Ishikawa (cell line): ENCODE data around the gene ZMYND19.

ENCODE experiments used
- CEBPB ChIP-seq: IDR thresholded peaks from 2 replicates; pipeline ENCODE4 v1.6.1; 2012
- CREB1 ChIP-seq: IDR thresholded peaks from 2 replicates; pipeline ENCODE4 v1.6.1; 2012; ENCODE audit warnings: low read depth
- EGR1 ChIP-seq: IDR thresholded peaks from 2 replicates; pipeline ENCODE4 v1.6.1; 2012
- EP300 ChIP-seq: IDR thresholded peaks from 2 replicates; pipeline ENCODE4 v1.6.1; 2012; ENCODE audit warnings: borderline replicate concordance
- FOXM1 ChIP-seq: IDR thresholded peaks from 2 replicates; pipeline ENCODE4 v1.6.1; 2012; ENCODE audit warnings: low read depth, borderline replicate concordance
- NFIC ChIP-seq: IDR thresholded peaks from 2 replicates; pipeline ENCODE4 v1.6.1; 2012
- RAD21 ChIP-seq: IDR thresholded peaks from 2 replicates; pipeline ENCODE4 v1.6.1; 2012; ENCODE audit warnings: low read depth
- TAF1 ChIP-seq: IDR thresholded peaks from 2 replicates; pipeline ENCODE4 v1.6.1; 2012; ENCODE audit warnings: low read depth, mild to moderate bottlenecking
- TCF12 ChIP-seq: IDR thresholded peaks from 2 replicates; pipeline ENCODE4 v1.6.1; 2012; ENCODE audit warnings: low read depth
- TEAD4 ChIP-seq: IDR thresholded peaks from 2 replicates; pipeline ENCODE4 v1.6.1; 2012
- YY1 ChIP-seq: IDR thresholded peaks from 2 replicates; pipeline ENCODE4 v1.6.1; 2012; ENCODE audit warnings: low read depth
- ZBTB7A ChIP-seq: IDR thresholded peaks from 2 replicates; pipeline ENCODE4 v1.6.1; 2012; ENCODE audit warnings: low read depth
- TF ChIP-seq, protein P1 (sequence below): IDR thresholded peaks from 2 replicates; pipeline ENCODE4 v1.6.1; 2012; ENCODE audit warnings: low read depth, mild to moderate bottlenecking
- TF ChIP-seq, protein P2 (sequence below): IDR thresholded peaks from 2 replicates; pipeline ENCODE4 v1.6.1; 2012
- TF ChIP-seq, protein P3 (sequence below): IDR thresholded peaks from 2 replicates; pipeline ENCODE4 v1.6.1; 2012

Gene ZMYND19

DNA sequence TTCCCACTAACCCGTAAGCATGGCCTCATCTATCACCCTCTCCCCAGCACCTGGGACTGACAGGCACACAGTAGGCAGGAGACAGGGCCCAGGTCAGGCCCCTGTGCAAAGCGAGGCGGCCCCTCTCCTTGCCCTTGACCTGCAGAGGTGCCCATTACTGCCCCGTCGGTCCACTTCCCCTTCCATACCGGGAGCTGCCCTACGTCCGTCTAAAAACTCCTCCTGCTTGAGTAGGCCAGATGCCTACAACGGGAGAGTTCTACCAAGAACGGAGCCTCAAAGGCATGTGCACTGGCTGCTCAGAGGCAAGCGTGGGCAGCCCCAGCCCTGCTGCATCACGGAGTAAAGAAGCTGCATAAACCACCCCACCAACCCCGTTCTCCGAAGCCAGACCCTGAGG, 7.0 kb downstream of the ZMYND19 start:
- TF ChIP-seq CREB1 (no peak), FOXM1 (no peak), YY1 (no peak), ZBTB7A (no peak), EP300 (no peak), CEBPB (no peak), TCF12 (no peak)
- TF ChIP-seq, protein P1, sequence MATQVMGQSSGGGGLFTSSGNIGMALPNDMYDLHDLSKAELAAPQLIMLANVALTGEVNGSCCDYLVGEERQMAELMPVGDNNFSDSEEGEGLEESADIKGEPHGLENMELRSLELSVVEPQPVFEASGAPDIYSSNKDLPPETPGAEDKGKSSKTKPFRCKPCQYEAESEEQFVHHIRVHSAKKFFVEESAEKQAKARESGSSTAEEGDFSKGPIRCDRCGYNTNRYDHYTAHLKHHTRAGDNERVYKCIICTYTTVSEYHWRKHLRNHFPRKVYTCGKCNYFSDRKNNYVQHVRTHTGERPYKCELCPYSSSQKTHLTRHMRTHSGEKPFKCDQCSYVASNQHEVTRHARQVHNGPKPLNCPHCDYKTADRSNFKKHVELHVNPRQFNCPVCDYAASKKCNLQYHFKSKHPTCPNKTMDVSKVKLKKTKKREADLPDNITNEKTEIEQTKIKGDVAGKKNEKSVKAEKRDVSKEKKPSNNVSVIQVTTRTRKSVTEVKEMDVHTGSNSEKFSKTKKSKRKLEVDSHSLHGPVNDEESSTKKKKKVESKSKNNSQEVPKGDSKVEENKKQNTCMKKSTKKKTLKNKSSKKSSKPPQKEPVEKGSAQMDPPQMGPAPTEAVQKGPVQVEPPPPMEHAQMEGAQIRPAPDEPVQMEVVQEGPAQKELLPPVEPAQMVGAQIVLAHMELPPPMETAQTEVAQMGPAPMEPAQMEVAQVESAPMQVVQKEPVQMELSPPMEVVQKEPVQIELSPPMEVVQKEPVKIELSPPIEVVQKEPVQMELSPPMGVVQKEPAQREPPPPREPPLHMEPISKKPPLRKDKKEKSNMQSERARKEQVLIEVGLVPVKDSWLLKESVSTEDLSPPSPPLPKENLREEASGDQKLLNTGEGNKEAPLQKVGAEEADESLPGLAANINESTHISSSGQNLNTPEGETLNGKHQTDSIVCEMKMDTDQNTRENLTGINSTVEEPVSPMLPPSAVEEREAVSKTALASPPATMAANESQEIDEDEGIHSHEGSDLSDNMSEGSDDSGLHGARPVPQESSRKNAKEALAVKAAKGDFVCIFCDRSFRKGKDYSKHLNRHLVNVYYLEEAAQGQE, result no peak
- TF ChIP-seq, protein P2, sequence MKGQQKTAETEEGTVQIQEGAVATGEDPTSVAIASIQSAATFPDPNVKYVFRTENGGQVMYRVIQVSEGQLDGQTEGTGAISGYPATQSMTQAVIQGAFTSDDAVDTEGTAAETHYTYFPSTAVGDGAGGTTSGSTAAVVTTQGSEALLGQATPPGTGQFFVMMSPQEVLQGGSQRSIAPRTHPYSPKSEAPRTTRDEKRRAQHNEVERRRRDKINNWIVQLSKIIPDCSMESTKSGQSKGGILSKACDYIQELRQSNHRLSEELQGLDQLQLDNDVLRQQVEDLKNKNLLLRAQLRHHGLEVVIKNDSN, result no peak

DNA sequence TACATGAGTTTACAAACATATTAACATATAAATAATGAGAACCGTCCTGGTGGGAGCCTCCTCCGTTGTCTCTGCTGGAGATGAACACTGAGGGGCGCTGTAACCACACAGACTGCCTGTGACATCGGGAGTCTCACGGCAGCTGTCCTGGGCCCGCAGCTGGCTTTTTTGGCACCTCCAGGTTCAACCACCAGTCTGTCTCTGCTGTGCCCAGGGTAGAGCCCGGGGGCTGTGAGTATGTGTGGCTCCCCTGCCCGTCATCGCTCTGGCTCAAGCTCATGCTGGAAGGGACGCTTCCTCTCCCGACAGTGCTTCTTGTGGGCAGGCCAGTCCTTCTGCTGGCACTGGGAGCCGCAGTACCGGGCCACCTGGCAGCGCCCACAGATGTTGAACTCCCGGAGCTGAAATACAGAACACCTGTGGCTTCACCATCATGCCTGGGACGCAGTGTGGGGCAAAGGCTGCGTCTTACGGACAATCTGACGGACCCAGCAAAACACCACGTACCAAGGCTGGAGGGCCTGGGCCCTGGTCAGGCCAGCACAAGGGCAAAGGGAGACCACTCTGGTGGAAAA, 7.9 kb downstream of the ZMYND19 start:
- TF ChIP-seq RAD21 (peak; percentile 56), EGR1 (no peak)

DNA sequence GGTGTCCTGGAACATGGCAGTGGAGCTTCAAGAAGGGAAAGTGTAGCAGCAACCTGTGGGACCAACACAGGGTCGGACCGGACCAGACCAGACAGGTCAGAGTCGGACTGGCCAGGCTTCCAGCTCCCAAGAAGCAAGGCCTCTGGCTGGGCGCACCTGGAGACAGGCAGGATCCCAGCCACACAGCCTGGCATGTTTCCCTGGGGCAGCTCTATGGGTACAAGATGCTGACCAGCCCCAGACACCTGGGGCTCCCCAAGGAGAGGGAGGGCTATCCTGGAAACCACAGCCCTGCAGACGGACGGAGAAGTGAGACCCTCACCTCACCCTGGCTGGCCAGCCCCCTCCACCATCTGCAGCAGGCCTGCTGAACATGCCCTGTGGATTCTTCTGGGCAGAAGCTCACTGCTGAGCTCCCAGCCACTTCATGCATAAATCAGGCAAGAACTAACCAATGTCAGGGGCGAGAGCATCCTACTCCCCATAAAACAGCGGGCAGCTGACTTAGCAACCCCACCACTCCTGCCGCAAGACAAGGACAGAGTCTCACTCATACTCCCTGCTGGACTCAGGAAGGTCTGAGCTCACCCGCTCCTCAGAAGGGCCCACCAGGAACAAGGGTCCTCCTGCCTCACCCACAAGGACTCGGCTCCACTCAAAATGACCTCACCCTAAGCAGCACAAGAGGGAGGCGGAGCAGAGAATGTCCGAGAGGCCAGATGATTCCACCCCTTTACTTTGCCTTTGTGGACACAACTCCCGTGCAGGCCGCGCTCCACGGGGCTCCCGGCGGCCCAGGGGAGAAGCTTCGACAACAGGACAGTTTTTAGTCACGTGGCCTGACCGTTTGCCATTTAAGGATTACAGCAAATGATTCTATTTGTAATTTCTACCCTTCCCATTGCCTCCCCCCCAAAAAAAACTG, 8.7 kb downstream of the ZMYND19 start:
- TF ChIP-seq EGR1 (no peak), ZBTB7A (no peak), CEBPB (no peak), CREB1 (no peak)

DNA sequence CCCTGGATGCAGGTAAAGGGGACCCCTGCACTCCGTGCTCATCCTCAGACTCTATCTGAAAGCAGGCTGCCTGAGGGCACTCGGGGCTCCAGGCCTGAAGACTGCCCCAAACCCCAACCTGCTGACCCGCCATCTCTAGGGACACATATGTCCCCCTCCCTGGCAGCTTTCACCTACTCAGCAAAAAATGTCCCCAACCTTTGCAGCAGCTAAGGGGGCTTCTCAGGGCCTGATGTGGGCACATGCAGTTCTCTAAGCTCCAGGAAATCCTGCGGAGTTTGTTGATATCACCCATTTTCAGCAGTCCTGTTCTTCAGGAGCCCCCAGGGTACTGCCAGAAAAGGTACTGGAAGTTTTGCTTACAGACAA, 9.4 kb downstream of the ZMYND19 start:
- TF ChIP-seq CREB1 (no peak), FOXM1 (no peak), EP300 (no peak), EGR1 (no peak), TAF1 (no peak), RAD21 (no peak), ZBTB7A (no peak), TCF12 (no peak), NFIC (no peak), CEBPB (no peak), YY1 (no peak), TEAD4 (no peak)
- TF ChIP-seq, protein P1, result no peak
- TF ChIP-seq, protein P3, sequence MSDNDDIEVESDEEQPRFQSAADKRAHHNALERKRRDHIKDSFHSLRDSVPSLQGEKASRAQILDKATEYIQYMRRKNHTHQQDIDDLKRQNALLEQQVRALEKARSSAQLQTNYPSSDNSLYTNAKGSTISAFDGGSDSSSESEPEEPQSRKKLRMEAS, result no peak
- TF ChIP-seq, protein P2, result no peak

DNA sequence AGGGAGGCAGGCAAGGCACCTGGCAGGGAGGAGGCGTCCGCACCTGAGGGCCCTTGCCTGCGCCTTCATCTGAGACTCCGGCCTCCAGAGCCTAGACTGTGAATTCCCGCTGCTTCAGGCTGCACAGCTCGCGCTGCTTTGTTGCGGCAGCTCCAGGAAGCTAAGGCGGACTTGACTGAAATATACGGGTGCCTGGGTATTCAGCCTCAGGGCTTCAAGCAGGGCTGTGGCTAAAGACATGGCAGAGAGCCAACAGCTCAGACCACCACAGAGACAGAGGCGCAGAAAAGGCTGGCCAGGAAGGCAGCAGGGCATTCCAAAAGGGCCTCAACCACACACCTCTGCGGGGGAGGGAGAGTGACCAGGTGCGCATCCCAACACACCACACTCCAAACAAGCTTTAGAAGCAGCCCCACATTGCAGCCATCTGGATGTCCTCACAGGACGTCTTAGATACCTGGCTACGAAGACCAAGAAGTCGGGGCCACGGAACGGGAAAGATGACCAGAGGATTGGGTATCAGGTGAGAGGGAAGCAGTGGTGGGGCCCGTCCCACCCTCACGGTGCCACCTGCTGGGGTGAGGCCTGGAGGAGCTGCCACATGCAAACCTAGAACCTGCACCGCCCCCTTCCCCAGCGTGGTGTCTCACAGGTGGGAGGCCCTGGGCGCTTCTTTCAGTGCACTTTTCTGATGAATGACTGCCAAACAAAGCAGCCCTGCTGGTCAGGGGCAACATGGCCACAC, 9.9 kb downstream of the ZMYND19 start:
- TF ChIP-seq, protein P3, result no peak
- TF ChIP-seq NFIC, result peak; percentile 34; the same call in 1 of the 2 replicates

DNA sequence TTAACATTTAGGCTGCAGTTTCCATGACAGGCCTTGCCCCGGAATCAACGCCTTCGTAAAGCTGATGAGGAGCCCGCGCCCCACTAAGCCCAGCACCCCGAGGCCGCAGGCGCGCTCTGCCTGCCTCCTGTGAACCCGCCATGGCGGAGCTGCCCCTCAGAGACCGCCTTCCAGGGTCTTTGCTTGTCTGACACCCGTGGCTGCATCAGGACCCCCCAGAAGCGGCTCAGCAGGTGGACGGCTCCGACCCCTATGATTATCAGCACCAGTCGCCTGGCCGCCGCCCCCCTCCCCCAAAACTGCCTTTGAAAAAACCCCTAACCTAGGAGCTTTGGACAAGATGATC, 11.1 kb downstream of the ZMYND19 start:
- TF ChIP-seq, protein P1, result no peak
- no peak for TF ChIP-seq FOXM1
- TF ChIP-seq RAD21, result no peak
- TF ChIP-seq NFIC, result no peak
- TF ChIP-seq CREB1, result no peak
- TF ChIP-seq ZBTB7A, result no peak
